C4-2B (cell line): ENCODE measurements around the gene CORO2B.

ENCODE experiments used
- CTCF ChIP-seq: fragments of 450-650 bp; conservative IDR thresholded peaks from 2 replicates; pipeline ENCODE4 v1.5.1; 2017; ENCODE audit warnings: mild to moderate bottlenecking
- ZFX ChIP-seq: fragments of 450-650 bp; IDR thresholded peaks from 2 replicates; pipeline ENCODE4 v1.6.1; 2017

DNA sequence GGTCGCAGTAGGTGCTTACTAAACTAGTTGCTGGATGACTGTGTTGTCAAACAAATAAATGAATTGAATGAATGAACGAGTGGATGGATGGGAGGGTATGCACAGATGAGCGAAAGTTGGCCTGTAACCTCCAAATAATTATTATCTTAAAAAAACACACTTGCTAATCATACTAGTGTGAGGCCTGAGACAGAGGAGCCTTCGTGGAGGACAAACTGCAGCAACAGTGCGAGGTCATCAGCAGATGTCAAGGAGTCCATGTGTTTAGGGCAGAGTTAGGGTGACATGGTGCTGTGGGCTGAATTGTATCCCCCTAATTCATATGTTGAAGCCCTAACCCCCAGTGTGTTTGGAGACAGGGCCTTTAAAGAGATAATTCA, 24.4 kb downstream of the CORO2B start:
- TF ChIP-seq CTCF: no peak
- TF ChIP-seq ZFX: no peak
